ENCODE measurements around the gene STX3.
"Not testable (repeated sequence)": the region's sequence is repeated elsewhere in the genome, so short reads cannot be mapped to it uniquely, and the experiment has no call there.

STX3 gene

GRCh38 chr11:59791639-59792038, 36.5 kb downstream of the STX3 start:
- no peak for DNase-seq

- no peak for DNase-seq
Observed at GRCh38 chr11:59792507-59792906, 37.3 kb downstream of the STX3 start.

DNA sequence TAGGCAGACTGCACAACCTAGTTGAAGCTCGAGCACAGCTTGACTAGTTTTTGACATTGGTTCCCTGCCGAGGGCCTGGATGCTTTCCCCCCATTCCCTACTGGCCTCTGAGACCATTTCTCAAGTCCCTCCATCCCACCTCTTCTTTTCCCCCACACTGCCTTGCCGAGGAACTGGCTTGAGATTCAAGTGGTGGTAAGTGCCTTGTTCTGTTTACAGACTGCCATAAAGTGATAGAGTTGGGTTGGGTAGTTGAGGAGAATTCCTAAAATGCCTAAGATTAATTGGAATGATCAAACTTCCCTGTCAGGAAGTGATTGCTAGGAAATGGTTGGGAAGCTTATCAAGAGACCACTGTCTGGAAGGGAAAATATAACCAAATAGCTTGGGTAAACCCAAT, 39.2 kb downstream of the STX3 start:
- no peak for DNase-seq

GRCh38 chr11:59800390-59801025, 45.3 kb downstream of the STX3 start:
- DNase-seq: no peak

DNA sequence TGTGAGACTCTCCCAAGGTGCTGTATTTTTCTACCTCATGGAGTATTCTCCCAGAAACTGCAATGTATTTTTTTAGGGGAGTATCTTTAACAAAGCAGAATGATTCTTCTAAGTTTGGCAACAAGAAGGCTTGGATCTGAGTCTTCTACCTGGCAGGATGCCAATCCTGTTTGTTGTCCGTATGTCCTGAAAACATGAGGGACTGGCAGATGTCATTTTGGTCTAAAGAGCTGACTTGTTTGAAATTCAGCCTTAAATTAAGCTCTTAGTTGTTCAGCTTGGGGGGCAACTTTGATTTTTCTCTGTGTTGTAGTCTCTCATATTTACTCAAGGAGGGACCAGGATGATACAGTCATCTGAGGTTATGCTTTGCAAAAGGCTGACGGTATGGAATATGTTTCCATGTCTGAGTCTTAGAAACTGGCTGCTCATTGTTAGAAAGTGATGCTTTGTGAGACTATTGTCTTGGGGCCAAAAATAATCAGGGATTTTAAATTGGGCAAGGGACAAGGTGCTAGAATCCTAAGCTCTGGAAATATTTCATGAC, 46.1 kb downstream of the STX3 start:
- DNase-seq: no peak

GRCh38 chr11:59801981-59802638, 46.9 kb downstream of the STX3 start:
- DNase-seq: no peak

GRCh38 chr11:59802639-59803176, 47.5 kb downstream of the STX3 start:
- peak; percentile 45 for DNase-seq

GRCh38 chr11:59804061-59804460, 48.9 kb downstream of the STX3 start:
- DNase-seq: no peak

GRCh38 chr11:59807047-59807610, 52.0 kb downstream of the STX3 start:
- no peak for DNase-seq

- DNase-seq: peak; percentile 86
Observed at GRCh38 chr11:59810189-59810910, 55.2 kb downstream of the STX3 start, which contains the start of gene MRPL16. TSS of gene MRPL16 (minus strand) at chr11:59810778. CDS start at chr11:59810658, 120 bp downstream.

DNA sequence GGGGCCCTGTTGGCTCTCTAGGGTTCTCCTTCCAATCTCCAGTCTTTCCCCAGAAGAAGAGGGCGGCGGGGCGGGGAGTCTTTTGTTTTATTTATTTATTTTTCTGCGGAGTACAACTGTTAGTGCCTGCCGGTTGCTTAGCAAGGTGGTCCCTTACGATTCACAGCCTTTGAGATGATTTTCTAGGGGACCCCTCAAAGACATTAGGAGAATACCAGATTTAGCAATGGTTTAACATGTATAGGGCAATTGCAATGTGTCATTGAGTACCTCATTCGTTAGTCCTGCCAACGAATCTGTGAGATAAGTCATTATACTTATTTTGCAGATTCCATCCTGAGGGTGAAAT, 55.7 kb downstream of the STX3 start:
- no peak for DNase-seq

- no peak for DNase-seq
Observed at GRCh38 chr11:59812220-59812619, 57.0 kb downstream of the STX3 start.

- no peak for DNase-seq
Observed at GRCh38 chr11:59813364-59813763, 58.2 kb downstream of the STX3 start.

DNA sequence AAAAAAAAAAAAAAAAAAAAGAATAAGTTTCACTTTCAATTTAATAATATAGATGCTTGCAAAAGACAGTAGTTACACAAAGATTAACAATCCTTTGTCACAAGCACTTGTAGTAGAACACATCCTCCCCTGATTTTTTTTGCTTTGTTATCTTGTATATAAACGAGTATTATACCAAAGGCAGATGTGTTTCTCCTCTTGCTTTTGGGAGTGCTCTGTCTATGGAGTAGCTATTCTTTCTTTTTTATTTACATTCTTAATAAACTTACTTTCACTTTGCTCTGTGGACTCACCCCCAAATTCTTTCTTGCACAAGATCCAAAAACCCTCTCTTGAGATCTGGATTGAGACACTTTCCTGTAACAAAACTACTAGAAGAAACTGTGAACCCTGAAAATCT, 58.8 kb downstream of the STX3 start:
- DNase-seq: no peak

GRCh38 chr11:59815754-59816153, 60.6 kb downstream of the STX3 start:
- DNase-seq: no peak

DNA sequence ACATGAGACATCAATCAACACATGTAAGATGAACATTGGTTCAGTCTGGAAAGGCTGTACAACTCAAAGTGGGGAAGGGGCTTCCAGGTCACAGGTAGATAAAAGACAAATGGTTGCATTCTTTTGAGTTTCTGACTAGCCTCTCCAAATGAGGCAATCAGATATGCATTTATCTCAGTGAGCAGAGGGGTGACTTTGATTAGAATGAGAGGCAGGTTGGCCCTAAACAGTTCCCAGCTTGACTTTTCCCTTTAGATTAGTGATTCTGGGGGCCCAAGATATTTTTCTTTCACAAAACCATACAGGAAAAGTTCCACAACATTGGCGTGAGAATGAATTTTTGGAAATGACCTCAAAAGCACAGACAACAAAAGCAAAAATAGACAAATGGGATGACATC, 61.3 kb downstream of the STX3 start:
- not testable (repeated sequence) for DNase-seq

GRCh38 chr11:59818572-59818971, 63.4 kb downstream of the STX3 start:
- DNase-seq: no peak

- DNase-seq: peak; percentile 48
Observed at GRCh38 chr11:59822989-59823566, 67.9 kb downstream of the STX3 start.

DNA sequence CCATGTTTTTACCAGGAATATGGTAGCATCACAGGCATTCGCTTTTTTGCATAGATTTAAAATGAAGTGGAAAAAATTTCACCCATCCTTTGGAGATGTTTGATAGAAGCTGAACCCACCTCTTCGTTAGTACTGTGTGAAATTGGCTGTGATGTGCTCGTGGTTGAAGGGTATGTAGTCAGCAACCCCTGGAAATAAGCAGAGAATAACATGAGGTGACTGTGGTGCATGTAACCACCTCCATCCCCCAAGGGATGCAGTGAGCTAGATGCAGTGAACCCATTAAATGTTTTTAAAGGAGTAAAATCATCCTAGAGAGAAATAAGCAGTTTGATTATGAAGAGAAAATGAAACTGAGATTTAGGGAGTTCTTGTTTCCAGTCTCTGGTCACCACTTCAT, 74.2 kb downstream of the STX3 start:
- no peak for DNase-seq

- DNase-seq: no peak
Observed at GRCh38 chr11:59833602-59834001, 78.4 kb downstream of the STX3 start.

GRCh38 chr11:59839615-59840014, 84.4 kb downstream of the STX3 start:
- no peak for DNase-seq

GRCh38 chr11:59841514-59841913, 86.3 kb downstream of the STX3 start:
- DNase-seq: no peak

- DNase-seq: no peak
Observed at GRCh38 chr11:59842316-59842715, 87.1 kb downstream of the STX3 start.
